NCI-H2196 treated with DMSO at 0.1 percent for 48 hours (cell line): ENCODE measurements around the gene PRM1.

Experiments used
- DNase-seq: peaks from one replicate; lab custom pipeline; 2025; ENCODE audit not compliant: unreplicated experiment; lab: John Stamatoyannopoulos, UW

PRM1 gene

DNA sequence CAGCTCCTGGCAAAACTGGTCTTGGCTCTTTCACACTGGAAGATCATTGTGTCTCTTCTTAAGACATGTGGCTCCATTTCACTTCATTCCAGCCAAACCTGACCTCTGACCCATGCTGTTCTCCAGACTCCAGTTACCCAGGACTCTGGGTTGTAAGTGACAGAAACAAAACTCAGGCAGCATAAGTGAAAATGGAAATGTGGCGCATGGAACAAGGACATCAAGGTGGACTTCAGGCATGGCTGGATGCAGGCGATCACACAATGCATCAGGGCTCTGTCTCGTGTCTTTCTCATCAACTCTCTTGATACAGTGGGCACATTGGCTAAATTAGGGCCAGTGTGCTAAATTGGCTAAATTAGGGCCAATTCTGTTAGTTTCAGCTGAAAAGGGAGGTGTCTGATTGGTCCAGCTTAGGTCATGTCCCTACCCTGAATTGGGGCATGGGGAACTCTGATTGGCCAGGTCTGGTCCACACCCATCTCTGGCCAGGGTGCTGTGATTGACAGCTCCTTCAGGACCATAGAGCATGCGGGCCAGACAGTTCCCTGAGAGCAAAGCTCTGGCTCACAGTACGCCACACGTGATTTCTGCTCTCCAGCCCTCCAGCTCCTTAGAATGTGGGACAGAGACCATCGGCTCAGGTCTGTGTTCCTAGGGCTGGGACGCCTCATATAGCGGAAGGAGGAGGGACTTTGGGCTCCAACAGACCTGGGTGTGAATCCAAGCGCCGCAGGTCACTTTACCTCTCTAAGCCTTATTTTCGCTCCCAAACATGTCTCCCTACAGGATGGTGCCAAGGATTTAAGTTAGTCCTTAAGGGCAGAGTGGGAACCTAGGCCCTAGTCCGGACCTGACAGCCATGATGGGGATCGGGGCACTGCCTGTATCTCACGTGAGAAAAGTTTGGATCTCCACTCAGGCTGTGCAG, 42.6 kb downstream of the PRM1 start:
- no peak for DNase-seq

DNA sequence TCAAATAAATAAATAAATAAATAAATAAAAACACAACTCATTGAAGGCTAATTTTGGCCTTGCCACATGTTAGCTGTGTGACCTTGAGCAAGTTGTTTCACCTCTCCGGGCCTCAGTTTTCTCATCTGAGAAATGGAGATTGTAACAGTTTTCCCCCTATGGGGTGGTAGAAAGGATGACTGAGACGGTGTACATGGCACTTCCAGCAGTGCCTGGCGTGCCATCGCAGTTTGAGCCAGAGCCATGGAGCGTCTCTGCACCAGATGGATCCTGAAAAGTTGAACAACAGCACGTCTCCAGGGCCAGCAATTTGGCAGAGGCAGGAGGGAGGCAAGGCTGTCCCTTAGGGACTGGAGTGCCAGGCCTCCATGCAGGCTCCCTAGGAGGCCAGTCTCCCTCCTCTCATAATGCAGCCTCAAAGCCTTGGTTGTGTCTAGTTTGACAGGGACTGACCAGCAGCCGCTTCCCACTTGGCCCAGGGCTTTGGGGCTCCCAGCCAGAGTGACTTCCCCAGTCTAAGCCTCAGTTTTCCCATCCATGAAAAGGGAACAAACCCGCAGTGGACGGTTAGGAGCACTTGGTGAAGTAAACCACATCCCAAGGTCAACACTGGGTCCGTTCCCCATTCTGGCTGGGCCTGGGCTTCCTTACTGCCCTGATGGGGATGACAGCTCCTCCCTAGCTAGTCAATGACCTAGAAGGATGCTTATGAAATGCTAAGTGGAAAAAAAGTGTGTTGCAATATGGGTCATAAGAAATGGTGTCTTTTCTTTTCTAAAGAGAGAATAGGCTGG, 44.5 kb downstream of the PRM1 start:
- no peak for DNase-seq

DNA sequence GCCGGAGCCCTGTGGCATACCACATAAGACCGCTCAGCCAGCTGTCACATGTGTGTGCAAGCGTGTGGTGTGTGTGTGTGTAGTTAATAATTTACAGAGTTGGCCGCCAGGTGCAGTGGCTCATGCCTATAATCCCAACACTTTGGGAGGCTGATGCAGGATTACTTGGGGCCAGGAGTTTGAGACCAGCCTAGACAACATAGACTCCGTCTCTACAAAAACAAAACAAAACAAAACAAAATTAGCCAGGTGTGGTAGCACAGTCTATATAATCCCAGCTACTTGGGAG, 45.5 kb downstream of the PRM1 start:
- no peak for DNase-seq

GRCh38 chr16:11234884-11235702, 46.0 kb downstream of the PRM1 start:
- DNase-seq: no peak

- no peak for DNase-seq
Measured at GRCh38 chr16:11233727-11234376, 47.3 kb downstream of the PRM1 start.

GRCh38 chr16:11232852-11233726, 48.0 kb downstream of the PRM1 start:
- DNase-seq: no peak

GRCh38 chr16:11232302-11232851, 48.8 kb downstream of the PRM1 start:
- DNase-seq: no peak

DNA sequence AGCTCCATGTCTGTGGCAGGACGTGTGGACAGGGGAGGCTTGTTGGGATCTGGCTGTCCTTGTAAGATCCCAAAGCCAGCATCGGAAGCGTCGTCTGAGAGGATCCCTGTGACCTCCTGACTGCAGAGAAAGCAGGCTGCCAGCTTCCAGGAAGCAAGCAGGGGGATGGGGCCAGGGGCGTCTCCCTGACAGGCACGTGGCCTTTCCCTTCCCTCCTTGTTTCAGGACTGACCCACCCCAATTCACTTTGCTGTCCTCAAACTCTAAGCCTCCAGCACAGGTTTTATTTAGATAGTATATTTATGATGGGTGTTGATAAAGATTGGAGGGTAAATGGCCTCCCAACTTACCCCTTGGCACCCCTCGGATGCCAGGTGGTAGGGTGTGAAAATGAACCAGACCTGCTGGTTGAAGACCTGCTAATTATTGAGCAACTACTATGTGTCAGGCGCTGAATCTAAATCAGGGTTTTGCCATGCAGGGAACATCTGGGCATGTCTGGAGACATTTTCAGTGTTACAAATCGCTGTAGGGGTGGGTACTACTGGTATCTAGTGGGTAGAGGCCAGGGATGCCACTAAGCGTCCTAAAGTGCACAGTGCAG, 49.7 kb downstream of the PRM1 start:
- DNase-seq: no peak
